ENCODE results near the gene KLK7. TPM values are rescaled to one million over a fixed set of nuclear protein-coding genes. Genes with fewer than 3 reads are reported as not detected.

KLK7 gene
- total and polyA plus RNA-seq, 2 donors (not counting 3 experiments of a cell fraction or from before 2014, with no cell fraction given): not detected

DNA sequence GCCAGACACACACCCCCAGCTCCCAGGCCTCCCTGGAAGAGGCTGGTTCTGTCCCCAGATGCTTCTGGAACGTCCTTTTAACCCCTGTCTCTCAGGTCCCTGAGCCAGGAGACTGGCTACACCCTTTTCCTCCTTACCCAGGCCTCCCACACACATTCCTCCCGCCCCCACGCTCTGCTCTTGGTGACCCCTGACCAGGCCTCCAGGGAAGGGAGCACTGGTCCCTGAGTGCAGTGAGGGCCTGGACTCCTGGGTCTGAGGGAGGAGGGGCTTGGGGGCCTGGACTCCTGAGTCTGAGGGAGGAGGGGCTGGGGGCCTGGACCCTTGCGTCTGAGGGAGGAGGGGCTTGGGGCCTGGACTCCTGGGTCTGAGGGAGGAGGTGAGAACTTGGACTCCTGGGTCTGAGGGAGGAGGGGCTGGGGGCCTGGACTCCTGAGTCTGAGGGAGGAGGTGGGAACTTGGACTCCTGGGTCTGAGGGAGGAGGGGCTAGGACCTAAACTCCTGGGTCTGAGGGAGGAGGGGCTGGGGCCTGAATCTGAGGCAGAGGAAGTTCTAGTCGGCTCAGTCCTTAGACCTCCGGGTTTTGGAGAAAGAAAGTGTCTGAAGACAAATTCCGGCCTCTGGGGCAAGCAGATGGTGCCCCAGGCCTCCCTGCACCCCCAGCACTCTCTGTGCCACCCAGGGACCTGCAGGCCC, 14.9 kb downstream of the KLK7 start:
- Histone ChIP-seq H2AFZ (ENCODE audit: low read depth, low read length) (no peak overlapping the region), H3K4me1 (ENCODE audit: control insufficient read depth, extremely low read depth, insufficient read depth, low read length) (no peaks in the 10 kb centered on the region), H3K79me2 (ENCODE audit: control insufficient read depth, insufficient read depth, low read length) (no peaks in the 10 kb centered on the region), H3K9me3 (replicated peaks; ENCODE audit: control insufficient read depth, insufficient read depth, low read length) (no peaks in the 10 kb centered on the region), H3K27me3 (ENCODE audit: control insufficient read depth in 2 of 2, insufficient read depth in 2 of 2, low read length in 2 of 2) (no peaks in the 10 kb centered on the region), H3K9me1 (replicated peaks; ENCODE audit: control insufficient read depth, extremely low read depth, insufficient read depth, low read length) (no peaks in the 10 kb centered on the region), H3K27ac (ENCODE audit: insufficient read depth, low read depth, low read length) (no peak overlapping the region), H3K4me2 (ENCODE audit: insufficient read depth, low read length) (no peak overlapping the region), H4K20me1 (replicated peaks; ENCODE audit: control insufficient read depth, extremely low read depth, insufficient read depth, low read length) (no peaks in the 10 kb centered on the region), H3K4me3 (replicated peaks in 1 of 3; ENCODE audit: insufficient read depth in 1 of 3, low read depth in 1 of 3, low read length in 3 of 3) (no peak overlapping the region), H3K9ac (replicated peaks; ENCODE audit: extremely low read depth, insufficient read depth, low read length) (no peak overlapping the region), H3K36me3 (ENCODE audit: control insufficient read depth in 2 of 2, extremely low read depth in 1 of 2, insufficient read depth in 2 of 2, low read length in 2 of 2) (no peaks in the 10 kb centered on the region)
- no TSS peak for BruUV-seq (replicated peaks)
- POLR2A ChIA-PET: no interaction called here
- TF ChIP-seq JUN (IDR thresholded peaks at IDR 0.05; ENCODE audit: borderline replicate concordance, insufficient read depth, insufficient read length, low read depth): no peak
- TF ChIP-seq, protein P1, sequence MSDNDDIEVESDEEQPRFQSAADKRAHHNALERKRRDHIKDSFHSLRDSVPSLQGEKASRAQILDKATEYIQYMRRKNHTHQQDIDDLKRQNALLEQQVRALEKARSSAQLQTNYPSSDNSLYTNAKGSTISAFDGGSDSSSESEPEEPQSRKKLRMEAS (IDR thresholded peaks at IDR 0.05; ENCODE audit: insufficient read depth, insufficient read length): no peak
- TF ChIP-seq FOS (IDR thresholded peaks at IDR 0.05; ENCODE audit: borderline replicate concordance, insufficient read depth, low read length): no peak
- TF ChIP-seq, protein P2, sequence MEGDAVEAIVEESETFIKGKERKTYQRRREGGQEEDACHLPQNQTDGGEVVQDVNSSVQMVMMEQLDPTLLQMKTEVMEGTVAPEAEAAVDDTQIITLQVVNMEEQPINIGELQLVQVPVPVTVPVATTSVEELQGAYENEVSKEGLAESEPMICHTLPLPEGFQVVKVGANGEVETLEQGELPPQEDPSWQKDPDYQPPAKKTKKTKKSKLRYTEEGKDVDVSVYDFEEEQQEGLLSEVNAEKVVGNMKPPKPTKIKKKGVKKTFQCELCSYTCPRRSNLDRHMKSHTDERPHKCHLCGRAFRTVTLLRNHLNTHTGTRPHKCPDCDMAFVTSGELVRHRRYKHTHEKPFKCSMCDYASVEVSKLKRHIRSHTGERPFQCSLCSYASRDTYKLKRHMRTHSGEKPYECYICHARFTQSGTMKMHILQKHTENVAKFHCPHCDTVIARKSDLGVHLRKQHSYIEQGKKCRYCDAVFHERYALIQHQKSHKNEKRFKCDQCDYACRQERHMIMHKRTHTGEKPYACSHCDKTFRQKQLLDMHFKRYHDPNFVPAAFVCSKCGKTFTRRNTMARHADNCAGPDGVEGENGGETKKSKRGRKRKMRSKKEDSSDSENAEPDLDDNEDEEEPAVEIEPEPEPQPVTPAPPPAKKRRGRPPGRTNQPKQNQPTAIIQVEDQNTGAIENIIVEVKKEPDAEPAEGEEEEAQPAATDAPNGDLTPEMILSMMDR (IDR thresholded peaks at IDR 0.05; ENCODE audit: extremely low read depth in 1 of 2, insufficient read depth in 1 of 2, low read depth in 1 of 2, low read length in 2 of 2): no peak
- no peak for TF ChIP-seq POLR2AphosphoS5 (IDR thresholded peaks at IDR 0.05; ENCODE audit: insufficient read depth, low read depth, low read length)
- TF ChIP-seq EZH2 (IDR thresholded peaks at IDR 0.05; ENCODE audit: borderline replicate concordance, low read depth, low read length, severe bottlenecking): no peak
- no peak for TF ChIP-seq MYC (IDR thresholded peaks at IDR 0.05; ENCODE audit: low read depth, low read length)
- TF ChIP-seq POLR2A (IDR thresholded peaks at IDR 0.05; ENCODE audit: low read depth, low read length): no peak
- TF ChIP-seq GATA2 (IDR thresholded peaks at IDR 0.05; ENCODE audit: insufficient read depth, insufficient read length, low read depth, low read length): no peak
- CTCF ChIA-PET: no interaction called here
- dilution Hi-C loops (cut with MboI; ENCODE audit: extremely low pct_ligation_motif_present, low sequenced_read_pairs): no loop called here
- FAIRE-seq (no peak), DNase-seq (ENCODE audit: low read depth, low spot score) (no peak)
- intact Hi-C loops (cut with micrococcal nuclease): no loop called here

All from endothelial cell of umbilical vein (primary cell).